CD4-positive, alpha-beta memory T cell (primary cell): Measurements from ENCODE around the gene SLCO3A1. TPM values are rescaled to one million over a fixed set of nuclear protein-coding genes. Genes with fewer than 3 reads are reported as not detected.

Experiments
- CTCF ChIA-PET: fragments of 350-600 bp; sonication (Branson Sonifier 250); formaldehyde crosslinking; loops from one replicate; lab custom pipeline; 2021; ENCODE audit warnings: inconsistent platforms; ENCODE audit not compliant: partially characterized antibody; lab: Charles Lee
- POLR2A ChIA-PET: fragments of 350-600 bp; sonication (Branson Sonifier 250); formaldehyde crosslinking; loops from one replicate; lab custom pipeline; 2021; ENCODE audit not compliant: partially characterized antibody; lab: Charles Lee
- DNase-seq, 5 donors: peaks; one replicate each; pipeline versions ENCODE4 v3.0.0 to v3.0.0-alpha.2; 2020 to 2022; ENCODE audit warnings: mixed read lengths in 1 of 5
- H3K27ac ChIP-seq: one replicate; pipeline ENCODE4 v1.7.0; 2013; ENCODE audit warnings: low read depth, low read length
- H3K27me3 ChIP-seq: 2 replicates; pipeline ENCODE4 v1.7.0; 2013; ENCODE audit warnings: mild to moderate bottlenecking, low read length, moderate library complexity; ENCODE audit not compliant: insufficient read depth
- H3K36me3 ChIP-seq: 2 replicates; pipeline ENCODE4 v1.7.0; 2013; ENCODE audit warnings: mild to moderate bottlenecking, low read length, moderate library complexity; ENCODE audit not compliant: insufficient read depth
- H3K4me1 ChIP-seq: 2 replicates; pipeline ENCODE4 v1.7.0; 2013; ENCODE audit warnings: mild to moderate bottlenecking, low read length, moderate library complexity; ENCODE audit not compliant: insufficient read depth
- H3K4me3 ChIP-seq, 2 donors: one replicate each; pipeline ENCODE4 v1.7.0; 2013; ENCODE audit warnings: low read length in 2 of 2, mild to moderate bottlenecking in 1 of 2
- H3K9me3 ChIP-seq, 2 donors: one replicate each; pipeline ENCODE4 v1.7.0; 2013; ENCODE audit warnings: low read length in 2 of 2, control low read depth in 1 of 2; ENCODE audit not compliant: control insufficient read depth in 1 of 2
- H3K27ac Mint-ChIP-seq, 7 donors: one replicate each; pipeline ENCODE4 v1.8.0; 2020 to 2021; ENCODE audit warnings: mixed read lengths in 7 of 7, mild to moderate bottlenecking in 6 of 7, inconsistent platforms in 3 of 7, moderate library complexity in 3 of 7
- H3K27me3 Mint-ChIP-seq, 2 donors: one replicate each; pipeline ENCODE4 v1.8.0; 2020 to 2021; ENCODE audit warnings: mixed read lengths in 2 of 2
- H3K36me3 Mint-ChIP-seq, 2 donors: one replicate each; pipeline ENCODE4 v1.8.0; 2020 to 2021; ENCODE audit warnings: mixed read lengths in 2 of 2, inconsistent platforms in 1 of 2, mild to moderate bottlenecking in 1 of 2
- H3K4me1 Mint-ChIP-seq, 4 donors: one replicate each; pipeline ENCODE4 v1.8.0; 2020 to 2021; ENCODE audit warnings: mixed read lengths in 4 of 4, mild to moderate bottlenecking in 1 of 4
- H3K4me3 Mint-ChIP-seq, 8 donors: one replicate each; pipeline ENCODE4 v1.8.0; 2020 to 2021; ENCODE audit warnings: mixed read lengths in 8 of 8, mild to moderate bottlenecking in 7 of 8, moderate library complexity in 6 of 8, inconsistent platforms in 3 of 8
- H3K9me3 Mint-ChIP-seq, 8 donors: one replicate each; pipeline ENCODE4 v1.8.0; 2020 to 2021; ENCODE audit warnings: mixed read lengths in 8 of 8, mild to moderate bottlenecking in 5 of 8, inconsistent platforms in 3 of 8, moderate library complexity in 1 of 8
- intact Hi-C: fragments of 100-400 bp; cut with micrococcal nuclease; formaldehyde crosslinking; loops from one replicate; pipeline ENCODE4 v1.15.1; 2023
- polyA plus RNA-seq, 2 donors: library from polyadenylated mRNA; unstranded; fragments of 300-500 nt; fragmentation: Illumina TruSeq; gene quantifications; one replicate each; pipeline ENCODE4 v1.2.3, GENCODE V29; 2021
- total RNA-seq, 2 experiments: library from RNA; stranded (reverse); gene quantifications; one replicate each; pipeline ENCODE4 v1.2.3, GENCODE V29; 2021

The SLCO3A1 gene
- total and polyA plus RNA-seq, 4 experiments from 2014 or later = 30.9 to 61.3 (median 31.9) TPM

GRCh38 chr15:91889111-91889815, 35.8 kb downstream of the SLCO3A1 start:
- intact Hi-C loops = no loop called here
- H3K27me3 ChIP-seq = no peaks in the 10 kb centered on the region
- H3K4me1 ChIP-seq = peaks cover 17% of the 10 kb centered on the region
- H3K4me3 ChIP-seq = no peak overlapping the region
- POLR2A ChIA-PET = no interaction called here
- Mint-ChIP-seq H3K36me3 (peaks cover 31 to 32% of the 10 kb centered on the region in 2 donors), H3K4me3 (no peak overlapping the region), H3K9me3 (peaks cover 0 to 6% (median 1%) of the 10 kb centered on the region in 8 donors), H3K27me3 (no peaks in the 10 kb centered on the region), H3K27ac (peak overlapping the region in 1 of 7 donors; percentile 21), H3K4me1 (peaks cover 38 to 77% (median 44%) of the 10 kb centered on the region in 4 donors)
- H3K9me3 ChIP-seq = no peaks in the 10 kb centered on the region
- DNase-seq = no peak
- no peak overlapping the region for H3K27ac ChIP-seq
- CTCF ChIA-PET = interaction anchor here (0.7 to 1.7 kb wide), 4 partner anchors 13 to 191 kb away, joined by 3 to 10 read pairs (median 4); no protein-coding TSS in a partner anchor
- H3K36me3 ChIP-seq = no peaks in the 10 kb centered on the region

DNA sequence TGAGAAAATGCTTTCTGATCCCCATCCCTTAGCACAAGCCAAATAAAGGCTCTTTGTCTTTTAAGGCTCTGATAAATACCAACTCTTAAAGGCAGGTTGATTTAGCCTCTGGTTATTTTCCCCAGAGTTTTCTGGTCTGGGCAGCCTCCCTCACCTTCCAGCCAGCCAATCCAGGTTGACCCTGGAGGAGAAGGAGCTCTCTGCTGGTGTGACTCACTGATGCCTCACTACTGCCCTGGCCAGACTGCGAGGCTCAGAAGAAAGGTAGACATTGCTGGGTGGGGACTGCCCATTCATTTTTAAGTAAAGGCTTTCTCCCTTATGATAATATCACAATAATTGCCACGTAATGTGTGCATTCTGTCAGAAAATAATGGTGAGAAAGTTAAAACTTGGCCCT, 37.1 kb downstream of the SLCO3A1 start:
- ChIA-PET POLR2A (no interaction called here), CTCF (no interaction called here)
- no peaks in the 10 kb centered on the region for H3K27me3 ChIP-seq
- H3K36me3 Mint-ChIP-seq = peaks cover 30 to 37% of the 10 kb centered on the region in 2 donors
- no peaks in the 10 kb centered on the region for H3K36me3 ChIP-seq
- DNase-seq = no peak
- H3K4me3 Mint-ChIP-seq = no peak overlapping the region
- H3K4me1 Mint-ChIP-seq = peaks cover 42 to 84% (median 51%) of the 10 kb centered on the region in 4 donors
- intact Hi-C loops = no loop called here
- peaks cover 23% of the 10 kb centered on the region for H3K4me1 ChIP-seq
- H3K27ac ChIP-seq = no peak overlapping the region
- no peaks in the 10 kb centered on the region for H3K27me3 Mint-ChIP-seq
- H3K4me3 ChIP-seq = no peak overlapping the region
- H3K27ac Mint-ChIP-seq = no peak overlapping the region
- peaks cover 0 to 6% (median 1%) of the 10 kb centered on the region in 8 donors for H3K9me3 Mint-ChIP-seq
- H3K9me3 ChIP-seq = no peaks in the 10 kb centered on the region

DNA sequence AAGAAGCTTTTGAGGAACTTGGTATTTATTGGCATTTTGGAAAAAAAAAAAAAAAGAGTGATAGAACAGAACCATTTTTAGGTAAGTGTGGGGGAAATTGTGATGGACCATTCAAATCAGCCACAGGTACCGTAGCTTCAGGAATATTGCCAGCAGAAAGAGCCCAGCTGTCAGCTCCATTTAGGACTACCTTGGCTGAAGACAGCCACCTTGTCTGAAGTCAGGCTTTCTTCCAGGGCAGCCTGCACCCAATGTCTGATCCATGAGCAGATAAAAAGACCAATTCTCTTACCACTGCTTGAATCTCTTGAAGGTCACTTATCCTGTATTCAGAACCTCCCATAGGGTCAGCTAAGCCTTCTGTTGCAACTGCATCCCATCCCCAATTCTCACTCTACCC, 37.6 kb downstream of the SLCO3A1 start:
- CTCF ChIA-PET = interaction anchor here (0.7 kb wide), 1 partner anchor 233 kb away, joined by 3 read pairs; no protein-coding TSS in a partner anchor

DNA sequence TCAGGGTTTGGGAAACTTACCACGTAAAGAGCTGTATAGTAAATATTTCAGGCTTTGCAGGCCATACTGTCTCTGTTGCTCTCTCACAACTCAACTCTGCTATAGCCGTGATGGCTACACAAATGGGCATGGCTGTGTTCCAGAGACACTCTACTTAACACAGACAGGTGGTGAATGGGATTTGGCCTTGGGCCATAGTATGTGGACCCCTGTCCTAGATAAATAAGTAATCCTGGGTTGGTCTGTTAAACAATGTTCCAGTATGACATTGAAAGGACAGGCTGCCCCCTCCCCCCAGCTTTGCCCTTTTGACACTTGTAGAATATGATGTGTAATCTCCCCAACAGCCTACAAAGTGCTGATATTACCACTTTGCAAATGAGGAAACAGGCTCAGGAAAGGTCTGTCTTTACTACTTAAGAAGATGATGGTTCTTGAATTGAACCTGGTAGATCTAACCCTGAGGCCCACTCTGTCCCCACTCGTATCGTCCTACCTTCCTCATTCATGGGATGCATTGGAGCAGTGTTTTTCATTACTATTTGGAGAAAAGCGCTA, 38.4 kb downstream of the SLCO3A1 start:
- H3K36me3 ChIP-seq = no peaks in the 10 kb centered on the region
- no peaks in the 10 kb centered on the region for H3K27me3 Mint-ChIP-seq
- H3K27ac Mint-ChIP-seq = peak overlapping the region in 1 of 7 donors; percentile 77
- H3K4me3 ChIP-seq = no peak overlapping the region
- H3K4me3 Mint-ChIP-seq = no peak overlapping the region
- H3K4me1 ChIP-seq = peaks cover 23% of the 10 kb centered on the region
- intact Hi-C loops = no loop called here
- H3K4me1 Mint-ChIP-seq = peaks cover 39 to 84% (median 53%) of the 10 kb centered on the region in 4 donors
- ChIA-PET CTCF (interaction anchor here (0.7 kb wide), 1 partner anchor 12 kb away, joined by 3 read pairs; no protein-coding TSS in a partner anchor), POLR2A (no interaction called here)
- DNase-seq = no peak
- no peak overlapping the region for H3K27ac ChIP-seq
- no peaks in the 10 kb centered on the region for H3K27me3 ChIP-seq
- H3K9me3 ChIP-seq = no peaks in the 10 kb centered on the region
- peaks cover 26 to 37% of the 10 kb centered on the region in 2 donors for H3K36me3 Mint-ChIP-seq
- peaks cover 0 to 6% (median 1%) of the 10 kb centered on the region in 8 donors for H3K9me3 Mint-ChIP-seq

More for the DNA sequence above, 37.6 kb downstream of the SLCO3A1 start:
- peaks cover 41 to 84% (median 52%) of the 10 kb centered on the region in 4 donors for H3K4me1 Mint-ChIP-seq
- no peaks in the 10 kb centered on the region for H3K27me3 Mint-ChIP-seq
- DNase-seq = no peak
- peaks cover 0 to 6% (median 1%) of the 10 kb centered on the region in 8 donors for H3K9me3 Mint-ChIP-seq
- H3K9me3 ChIP-seq = no peaks in the 10 kb centered on the region
- no peaks in the 10 kb centered on the region for H3K36me3 ChIP-seq
- H3K4me3 Mint-ChIP-seq = no peak overlapping the region
- H3K4me3 ChIP-seq = no peak overlapping the region
- POLR2A ChIA-PET = no interaction called here
- peaks cover 23% of the 10 kb centered on the region for H3K4me1 ChIP-seq
- intact Hi-C loops = no loop called here
- no peak overlapping the region for H3K27ac ChIP-seq
- H3K27ac Mint-ChIP-seq = peak overlapping the region in 1 of 7 donors; percentile 74
- H3K36me3 Mint-ChIP-seq = peaks cover 28 to 37% of the 10 kb centered on the region in 2 donors
- H3K27me3 ChIP-seq = no peaks in the 10 kb centered on the region

GRCh38 chr15:91892436-91892835, 38.9 kb downstream of the SLCO3A1 start:
- CTCF ChIA-PET = no interaction called here
- H3K4me3 Mint-ChIP-seq = no peak overlapping the region
- H3K27me3 Mint-ChIP-seq = no peaks in the 10 kb centered on the region
- H3K36me3 Mint-ChIP-seq = peaks cover 26 to 37% of the 10 kb centered on the region in 2 donors
- Histone ChIP-seq H3K4me3 (no peak overlapping the region), H3K4me1 (peaks cover 19% of the 10 kb centered on the region), H3K27ac (no peak overlapping the region), H3K27me3 (no peaks in the 10 kb centered on the region), H3K36me3 (no peaks in the 10 kb centered on the region), H3K9me3 (no peaks in the 10 kb centered on the region)
- intact Hi-C loops = no loop called here
- POLR2A ChIA-PET = no interaction called here
- H3K4me1 Mint-ChIP-seq = peaks cover 36 to 82% (median 50%) of the 10 kb centered on the region in 4 donors
- H3K27ac Mint-ChIP-seq = no peak overlapping the region
- DNase-seq = no peak
- H3K9me3 Mint-ChIP-seq = peaks cover 0 to 6% (median 1%) of the 10 kb centered on the region in 8 donors

DNA sequence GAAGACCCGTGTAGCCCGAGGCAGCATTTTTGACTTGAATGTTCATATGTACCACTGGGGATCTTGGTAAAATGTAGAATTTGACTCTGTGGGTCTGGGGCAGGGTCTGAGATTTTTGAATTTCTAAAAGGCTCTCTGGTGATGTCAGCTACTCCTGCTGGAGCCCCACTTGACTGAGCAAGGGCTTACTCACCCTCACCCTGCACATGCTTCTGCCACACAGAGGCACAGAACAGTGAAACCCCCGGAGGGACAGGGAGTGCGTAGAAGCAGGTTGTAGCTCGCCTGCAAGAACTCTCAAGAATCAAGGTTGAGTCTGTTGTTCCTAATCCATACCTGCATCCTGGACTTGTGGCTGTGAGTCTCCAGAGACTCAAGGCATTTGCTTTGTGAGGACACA, 41.1 kb downstream of the SLCO3A1 start:
- peaks cover 9% of the 10 kb centered on the region for H3K4me1 ChIP-seq
- H3K27ac ChIP-seq = no peak overlapping the region
- no peaks in the 10 kb centered on the region for H3K9me3 ChIP-seq
- no peaks in the 10 kb centered on the region for H3K27me3 Mint-ChIP-seq
- CTCF ChIA-PET = interaction anchor here (1.3 kb wide), 1 partner anchor 40 kb away, joined by 4 read pairs; no protein-coding TSS in a partner anchor
- no peaks in the 10 kb centered on the region for H3K36me3 ChIP-seq
- H3K27ac Mint-ChIP-seq = peak overlapping the region in 1 of 7 donors; percentile 83
- peaks cover 30 to 50% of the 10 kb centered on the region in 2 donors for H3K36me3 Mint-ChIP-seq
- peaks cover 0 to 6% (median 1%) of the 10 kb centered on the region in 8 donors for H3K9me3 Mint-ChIP-seq
- DNase-seq = no peak
- peaks cover 38 to 78% (median 58%) of the 10 kb centered on the region in 4 donors for H3K4me1 Mint-ChIP-seq
- H3K27me3 ChIP-seq = no peaks in the 10 kb centered on the region
- H3K4me3 ChIP-seq = no peak overlapping the region
- POLR2A ChIA-PET = no interaction called here
- H3K4me3 Mint-ChIP-seq = peak overlapping the region in 2 of 8 donors; percentile 30 to 32
- intact Hi-C loops = loop anchor here (5.0 kb wide), 1 partner anchor 32 kb away; no protein-coding TSS in a partner anchor

DNA sequence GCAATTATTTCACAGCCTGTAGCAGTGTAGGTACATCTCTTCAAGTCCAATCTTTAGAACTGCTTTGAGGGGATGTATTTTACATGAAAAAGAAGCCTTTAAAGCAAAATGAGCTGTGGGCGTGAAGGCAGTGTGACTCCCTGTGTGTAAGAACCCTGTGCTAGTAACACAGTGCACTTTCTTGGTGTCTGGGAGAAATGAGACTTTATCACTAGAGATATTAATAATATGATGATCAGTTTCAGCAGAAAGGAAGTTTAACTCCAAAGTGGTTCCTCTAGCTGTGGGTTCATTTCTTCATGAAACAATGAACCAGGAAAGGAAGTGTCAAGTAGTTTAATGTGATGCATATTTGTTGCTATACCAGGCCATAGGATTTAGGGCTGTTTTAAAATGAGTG, 41.5 kb downstream of the SLCO3A1 start:
- Mint-ChIP-seq H3K36me3 (peaks cover 31 to 52% of the 10 kb centered on the region in 2 donors), H3K4me3 (no peak overlapping the region), H3K27ac (peak overlapping the region in 2 of 7 donors; percentile 6 to 72), H3K4me1 (peaks cover 36 to 73% (median 60%) of the 10 kb centered on the region in 4 donors), H3K9me3 (peaks cover 0 to 6% (median 1%) of the 10 kb centered on the region in 8 donors), H3K27me3 (no peaks in the 10 kb centered on the region)
- POLR2A ChIA-PET = no interaction called here
- CTCF ChIA-PET = interaction anchor here (1.0 to 1.3 kb wide), 2 partner anchors 31 to 40 kb away, joined by 3 to 4 read pairs; no protein-coding TSS in a partner anchor
- no peaks in the 10 kb centered on the region for H3K27me3 ChIP-seq
- intact Hi-C loops = loop anchor here (5.0 kb wide), 1 partner anchor 33 kb away; no protein-coding TSS in a partner anchor
- H3K4me3 ChIP-seq = no peak overlapping the region
- DNase-seq = no peak
- H3K9me3 ChIP-seq = no peaks in the 10 kb centered on the region
- H3K27ac ChIP-seq = no peak overlapping the region
- peaks cover 9% of the 10 kb centered on the region for H3K4me1 ChIP-seq
- no peaks in the 10 kb centered on the region for H3K36me3 ChIP-seq
